ENCODE data around the gene GNS. TPM values are rescaled to one million over a fixed set of nuclear protein-coding genes. Genes with fewer than 3 reads are reported as not detected.

Gene GNS
- total RNA-seq, 6 experiments from 2014 or later = 41.0 to 87.5 (median 63.7) TPM

DNA sequence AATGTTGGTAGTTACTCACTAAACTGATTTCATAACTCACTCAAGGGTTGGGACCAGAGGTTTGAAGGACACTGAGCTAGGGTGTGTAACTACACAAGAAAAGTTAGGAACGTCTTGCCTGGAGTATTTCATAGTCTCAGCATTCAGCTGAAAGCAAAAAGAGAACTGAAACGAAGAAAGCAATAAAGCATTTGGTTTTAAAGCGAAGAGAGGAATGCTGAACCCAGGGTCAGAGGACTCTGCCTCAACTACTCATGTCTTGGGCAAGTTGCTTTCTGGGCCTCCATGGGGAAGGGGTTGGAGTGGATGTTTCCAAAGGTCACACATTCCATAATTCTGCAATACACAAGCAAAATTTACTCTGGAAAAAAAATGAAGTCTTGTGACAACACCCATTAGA is 1.4 kb downstream of the GNS start:
- H3K4me1 ChIP-seq = peaks cover 0 to 4% (median 0%) of the 10 kb centered on the region in 4 donors
- H3K36me3 ChIP-seq = peaks cover 0 to 5% (median 0%) of the 10 kb centered on the region in 4 donors
- no peak for ATAC-seq
- no peak for TF ChIP-seq POLR2A (IDR thresholded peaks at IDR 0.05)
- TF ChIP-seq, protein P1, sequence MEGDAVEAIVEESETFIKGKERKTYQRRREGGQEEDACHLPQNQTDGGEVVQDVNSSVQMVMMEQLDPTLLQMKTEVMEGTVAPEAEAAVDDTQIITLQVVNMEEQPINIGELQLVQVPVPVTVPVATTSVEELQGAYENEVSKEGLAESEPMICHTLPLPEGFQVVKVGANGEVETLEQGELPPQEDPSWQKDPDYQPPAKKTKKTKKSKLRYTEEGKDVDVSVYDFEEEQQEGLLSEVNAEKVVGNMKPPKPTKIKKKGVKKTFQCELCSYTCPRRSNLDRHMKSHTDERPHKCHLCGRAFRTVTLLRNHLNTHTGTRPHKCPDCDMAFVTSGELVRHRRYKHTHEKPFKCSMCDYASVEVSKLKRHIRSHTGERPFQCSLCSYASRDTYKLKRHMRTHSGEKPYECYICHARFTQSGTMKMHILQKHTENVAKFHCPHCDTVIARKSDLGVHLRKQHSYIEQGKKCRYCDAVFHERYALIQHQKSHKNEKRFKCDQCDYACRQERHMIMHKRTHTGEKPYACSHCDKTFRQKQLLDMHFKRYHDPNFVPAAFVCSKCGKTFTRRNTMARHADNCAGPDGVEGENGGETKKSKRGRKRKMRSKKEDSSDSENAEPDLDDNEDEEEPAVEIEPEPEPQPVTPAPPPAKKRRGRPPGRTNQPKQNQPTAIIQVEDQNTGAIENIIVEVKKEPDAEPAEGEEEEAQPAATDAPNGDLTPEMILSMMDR (IDR thresholded peaks at IDR 0.05) = no peak
- DNase-seq = no peak
- H3K9me3 ChIP-seq = no peaks in the 10 kb centered on the region
- no peaks in the 10 kb centered on the region for H3K27me3 ChIP-seq
- intact Hi-C loops (cut with DNase I) = no loop called here
- no peak overlapping the region for H3K27ac ChIP-seq
- WGBS (ENCODE audit: insufficient coverage, low coverage, low lambda C conversion rate, missing lambda C conversion rate) = 67% methylated on average over 3 of the region's 3 CpGs
- H3K4me3 ChIP-seq = peak overlapping the region in 1 of 3 donors; percentile 99

DNA sequence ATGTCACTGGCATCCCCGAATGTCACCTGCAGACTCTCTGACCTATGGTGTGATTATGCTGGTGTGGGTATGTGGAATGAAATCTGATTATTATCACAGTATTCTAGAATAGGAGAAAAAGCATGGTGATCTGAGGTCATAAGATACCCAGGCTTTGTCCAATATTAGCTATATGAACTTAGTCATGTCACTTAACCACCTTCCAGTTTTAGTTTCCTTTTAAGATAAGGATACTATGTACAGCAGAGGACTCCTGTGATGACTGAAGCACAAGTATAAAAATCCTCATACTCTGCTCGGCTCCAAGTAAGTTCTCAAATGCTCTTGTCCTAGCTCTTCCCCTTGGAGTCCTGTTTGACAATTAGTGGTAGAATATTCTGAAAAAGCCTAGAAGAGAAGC is 2.8 kb downstream of the GNS start:
- intact Hi-C loops (cut with DNase I) = no loop called here
- H3K27ac ChIP-seq = no peak overlapping the region
- peaks cover 0 to 5% (median 0%) of the 10 kb centered on the region in 4 donors for H3K36me3 ChIP-seq
- TF ChIP-seq, protein P1 (IDR thresholded peaks at IDR 0.05) = no peak
- TF ChIP-seq POLR2A (IDR thresholded peaks at IDR 0.05) = no peak
- peaks cover 0 to 4% (median 0%) of the 10 kb centered on the region in 4 donors for H3K4me1 ChIP-seq
- no peak overlapping the region for H3K4me3 ChIP-seq
- H3K27me3 ChIP-seq = no peaks in the 10 kb centered on the region
- WGBS (ENCODE audit: insufficient coverage, low coverage, low lambda C conversion rate, missing lambda C conversion rate) = 47% methylated on average over 2 of the region's 2 CpGs
- no peaks in the 10 kb centered on the region for H3K9me3 ChIP-seq
- no peak for DNase-seq
- ATAC-seq = no peak

DNA sequence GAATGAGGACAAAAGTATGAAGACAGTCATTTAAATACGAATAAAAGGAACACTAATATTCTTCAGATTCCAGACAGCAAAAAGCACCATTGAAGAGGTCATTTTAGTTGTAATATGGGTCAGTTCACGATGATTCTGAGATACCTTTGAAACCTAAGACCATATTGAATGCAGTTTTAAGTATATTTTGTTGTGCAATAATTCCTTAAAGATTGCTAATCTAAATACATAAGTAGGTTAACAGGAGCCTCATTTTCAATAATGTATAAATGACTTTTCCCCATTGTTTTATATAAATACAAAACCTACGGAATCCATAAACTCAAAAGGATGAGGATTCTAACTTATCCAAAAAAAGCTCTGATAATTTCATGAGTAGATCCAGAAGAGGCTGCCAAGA is 5.8 kb downstream of the GNS start:
- Histone ChIP-seq H3K9me3 (no peaks in the 10 kb centered on the region), H3K4me1 (peaks cover 0 to 4% (median 0%) of the 10 kb centered on the region in 4 donors), H3K4me3 (no peak overlapping the region), H3K27me3 (no peaks in the 10 kb centered on the region), H3K36me3 (peaks cover 0 to 22% (median 6%) of the 10 kb centered on the region in 4 donors), H3K27ac (no peak overlapping the region)
- 91% methylated on average over 3 of the region's 3 CpGs for WGBS (ENCODE audit: insufficient coverage, low coverage, low lambda C conversion rate, missing lambda C conversion rate)
- intact Hi-C loops (cut with DNase I) = no loop called here
- no peak for DNase-seq
- no peak for ATAC-seq
- TF ChIP-seq, protein P1 (IDR thresholded peaks at IDR 0.05) = no peak
- TF ChIP-seq POLR2A (IDR thresholded peaks at IDR 0.05) = no peak

DNA sequence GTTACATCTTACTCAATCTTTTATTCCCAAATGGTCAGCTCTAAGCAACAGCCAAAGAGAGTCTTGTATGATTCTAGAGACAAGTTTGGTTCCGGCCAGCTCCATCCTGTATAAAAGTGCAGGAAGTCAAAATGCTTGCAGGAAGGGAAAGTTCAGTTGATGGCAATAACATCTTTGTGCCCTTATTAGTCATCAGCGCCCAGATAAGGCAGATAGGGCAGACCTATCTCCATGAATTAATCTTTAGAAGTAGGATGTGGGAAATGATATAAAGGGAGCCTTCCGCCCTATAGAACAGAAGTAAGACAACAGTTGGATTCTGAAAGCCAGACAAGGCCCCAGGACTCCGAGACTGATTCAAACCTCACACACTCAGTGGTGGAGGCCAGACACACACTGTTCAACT is 6.4 kb downstream of the GNS start:
- Histone ChIP-seq H3K9me3 (no peaks in the 10 kb centered on the region), H3K27ac (no peak overlapping the region), H3K36me3 (peaks cover 0 to 22% (median 6%) of the 10 kb centered on the region in 4 donors), H3K4me1 (peaks cover 0 to 4% (median 0%) of the 10 kb centered on the region in 4 donors), H3K27me3 (no peaks in the 10 kb centered on the region), H3K4me3 (no peak overlapping the region)
- DNase-seq (no peak), ATAC-seq (peak; percentile 39 to 82 (median 56))
- 69% methylated on average over 3 of the region's 4 CpGs for WGBS (ENCODE audit: insufficient coverage, low coverage, low lambda C conversion rate, missing lambda C conversion rate)
- intact Hi-C loops (cut with DNase I) = no loop called here
- no peak for TF ChIP-seq POLR2A (IDR thresholded peaks at IDR 0.05)
- TF ChIP-seq, protein P1 (IDR thresholded peaks at IDR 0.05) = no peak

DNA sequence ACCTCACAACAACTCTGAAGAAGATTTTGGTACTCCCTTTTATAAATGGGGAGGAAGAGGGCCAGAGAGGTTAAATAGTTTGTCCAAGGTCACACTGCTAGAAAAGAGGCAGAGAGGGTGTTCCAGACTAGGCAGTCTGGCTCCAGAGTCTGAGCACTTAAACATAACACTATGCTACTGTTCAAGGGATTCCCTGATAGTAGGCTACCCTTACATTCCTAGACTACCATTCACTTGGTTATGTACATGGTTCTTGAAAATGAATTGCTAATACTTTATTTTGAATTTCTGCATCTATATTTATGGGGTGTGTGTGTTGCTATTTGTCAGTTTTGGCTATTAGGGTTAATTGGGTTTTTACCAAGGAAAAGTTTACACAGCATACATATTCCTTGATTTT is 7.2 kb downstream of the GNS start:
- intact Hi-C loops (cut with DNase I) = no loop called here
- Histone ChIP-seq H3K9me3 (no peaks in the 10 kb centered on the region), H3K4me3 (no peak overlapping the region), H3K4me1 (peaks cover 0 to 2% (median 0%) of the 10 kb centered on the region in 4 donors), H3K36me3 (peaks cover 0 to 22% (median 9%) of the 10 kb centered on the region in 4 donors), H3K27me3 (no peaks in the 10 kb centered on the region), H3K27ac (no peak overlapping the region)
- ATAC-seq (no peak), DNase-seq (no peak)
- no peak for TF ChIP-seq POLR2A (IDR thresholded peaks at IDR 0.05)
- TF ChIP-seq, protein P1 (IDR thresholded peaks at IDR 0.05) = no peak

Measured in right lobe of liver (tissue), 6 donors.